Activated CD8-positive, alpha-beta memory T cell treated with anti-CD3 and anti-CD28 coated beads, Interleukin-2, amount 50 U/mL, for 4 hours (primary cell): ENCODE data around the gene EFCAB14.
"Not testable (repeated sequence)": the region's sequence is repeated elsewhere in the genome, so short reads cannot be mapped to it uniquely, and the experiment has no call there.

Experiments
- DNase-seq: peaks from one replicate; pipeline ENCODE4 v3.0.0-alpha.2; 2020

EFCAB14 gene, protein sequence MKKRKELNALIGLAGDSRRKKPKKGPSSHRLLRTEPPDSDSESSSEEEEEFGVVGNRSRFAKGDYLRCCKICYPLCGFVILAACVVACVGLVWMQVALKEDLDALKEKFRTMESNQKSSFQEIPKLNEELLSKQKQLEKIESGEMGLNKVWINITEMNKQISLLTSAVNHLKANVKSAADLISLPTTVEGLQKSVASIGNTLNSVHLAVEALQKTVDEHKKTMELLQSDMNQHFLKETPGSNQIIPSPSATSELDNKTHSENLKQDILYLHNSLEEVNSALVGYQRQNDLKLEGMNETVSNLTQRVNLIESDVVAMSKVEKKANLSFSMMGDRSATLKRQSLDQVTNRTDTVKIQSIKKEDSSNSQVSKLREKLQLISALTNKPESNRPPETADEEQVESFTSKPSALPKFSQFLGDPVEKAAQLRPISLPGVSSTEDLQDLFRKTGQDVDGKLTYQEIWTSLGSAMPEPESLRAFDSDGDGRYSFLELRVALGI

DNA sequence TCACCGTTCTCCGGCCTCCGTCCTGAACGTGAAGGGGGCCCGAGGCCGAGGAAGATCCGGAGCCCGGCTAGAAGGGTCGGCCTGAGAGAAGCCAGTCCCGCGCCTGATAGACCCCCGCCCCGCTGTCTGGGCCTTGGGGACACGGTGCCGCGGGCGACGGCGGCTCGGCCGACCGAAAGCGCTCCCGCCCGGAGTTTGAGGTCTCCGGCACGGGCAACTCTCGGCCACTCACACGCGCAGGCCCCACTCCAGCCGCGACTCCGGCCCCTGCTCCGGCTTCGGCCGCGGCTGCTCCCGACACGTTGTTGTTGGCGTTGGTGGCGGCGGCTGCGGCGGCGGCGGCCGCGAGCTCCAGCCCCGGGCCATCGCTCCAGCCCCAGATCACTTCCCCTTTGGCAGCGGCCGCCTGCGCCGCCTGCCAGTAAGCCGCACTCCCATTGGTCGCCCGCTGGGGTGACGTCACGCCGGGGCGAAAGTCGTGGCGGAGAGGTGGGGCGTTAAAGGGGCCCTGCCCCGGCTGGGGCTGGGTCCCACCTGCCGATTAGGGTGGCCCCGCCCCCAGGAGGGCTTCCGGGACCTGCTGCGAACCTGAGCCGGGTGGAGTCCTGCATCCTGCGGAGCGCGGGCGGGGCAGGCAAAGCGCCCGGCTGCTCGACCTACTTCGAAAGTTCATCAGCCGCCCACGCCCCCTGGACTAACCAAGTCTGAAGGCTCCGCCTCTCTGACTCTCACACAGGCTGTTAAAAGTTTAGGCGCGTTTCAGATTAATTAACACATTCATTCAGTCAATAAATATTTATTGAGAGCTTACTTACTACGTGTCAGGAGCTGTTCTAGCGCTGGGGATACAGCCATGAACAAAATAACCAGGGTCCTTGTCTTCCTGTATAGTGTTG, at the start of gene EFCAB14:
TSS of gene EFCAB14 (minus strand) at position 388 of the 896 bp plus-strand sequence. CDS start 1,027 bp downstream, outside the sequence.
- DNase-seq = peak; percentile 100

DNA sequence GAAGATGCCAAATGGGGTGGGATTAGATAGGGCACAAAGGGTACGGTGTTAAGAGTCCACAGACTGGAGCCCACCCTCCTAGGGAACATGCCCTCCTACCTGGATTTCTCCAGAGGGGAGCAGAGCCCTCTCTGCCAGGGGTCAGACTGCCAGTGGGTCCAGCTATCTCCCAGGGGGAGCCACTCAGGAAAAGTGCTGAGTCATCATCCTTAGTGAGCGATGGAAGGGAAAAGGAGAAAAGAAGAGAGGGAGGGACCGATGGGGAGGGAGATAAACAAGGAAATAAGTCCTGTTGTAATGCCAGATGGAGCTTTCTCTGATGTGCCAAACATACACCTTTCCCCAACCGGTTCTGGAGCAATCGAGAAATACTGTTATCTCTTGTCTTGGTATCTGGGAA, 49.5 kb upstream of the EFCAB14 start:
- DNase-seq = no peak

DNA sequence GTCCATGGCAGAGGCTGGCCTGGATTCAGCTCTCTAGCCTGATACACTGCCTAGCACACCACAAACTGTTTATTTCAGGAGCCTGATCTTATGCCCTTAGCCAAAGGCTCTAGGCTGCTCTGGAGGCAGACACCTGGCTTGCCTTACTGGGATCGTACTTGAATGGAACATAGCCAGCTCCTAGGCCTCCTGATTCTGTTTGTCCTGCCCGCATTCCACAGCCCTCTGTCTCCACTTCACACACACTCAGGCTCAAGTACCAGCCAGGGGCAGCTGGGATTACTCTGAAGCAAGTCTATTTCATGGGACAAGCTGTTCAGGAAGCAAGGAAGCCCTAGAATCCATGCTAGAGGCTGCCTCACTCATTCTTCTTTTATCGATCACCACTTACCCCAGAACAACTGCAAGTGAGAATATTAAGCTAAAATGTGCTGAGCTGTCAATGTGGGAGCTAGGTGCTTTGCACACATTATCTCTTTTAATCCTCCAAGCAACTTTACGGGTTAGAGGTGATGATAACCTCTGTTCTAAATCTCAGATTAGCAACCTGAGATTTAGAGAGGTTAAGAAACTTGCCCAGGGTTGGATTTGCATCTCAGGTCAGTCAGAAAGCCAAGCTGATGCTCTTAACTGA, 48.9 kb upstream of the EFCAB14 start:
- no peak for DNase-seq

DNA sequence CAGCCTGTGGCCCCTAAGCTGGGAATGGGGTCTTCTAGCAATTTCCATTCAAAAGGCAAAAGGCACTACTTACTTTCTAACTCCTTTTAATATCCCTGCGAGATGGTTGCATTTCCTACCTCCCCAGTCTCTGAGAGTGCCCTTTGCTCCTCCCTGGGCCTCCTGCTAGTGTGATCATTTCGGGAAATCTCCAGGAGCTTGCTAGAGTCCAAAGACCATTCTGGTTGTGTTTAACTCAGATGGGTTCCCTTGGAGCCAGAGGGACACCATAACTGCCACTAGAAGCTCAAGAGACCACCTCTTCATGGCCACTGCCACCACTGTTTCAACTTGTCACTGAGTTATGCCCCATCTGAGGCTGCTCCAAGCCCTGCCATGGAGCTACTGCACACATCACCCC, 45.5 kb upstream of the EFCAB14 start:
- DNase-seq = no peak

DNA sequence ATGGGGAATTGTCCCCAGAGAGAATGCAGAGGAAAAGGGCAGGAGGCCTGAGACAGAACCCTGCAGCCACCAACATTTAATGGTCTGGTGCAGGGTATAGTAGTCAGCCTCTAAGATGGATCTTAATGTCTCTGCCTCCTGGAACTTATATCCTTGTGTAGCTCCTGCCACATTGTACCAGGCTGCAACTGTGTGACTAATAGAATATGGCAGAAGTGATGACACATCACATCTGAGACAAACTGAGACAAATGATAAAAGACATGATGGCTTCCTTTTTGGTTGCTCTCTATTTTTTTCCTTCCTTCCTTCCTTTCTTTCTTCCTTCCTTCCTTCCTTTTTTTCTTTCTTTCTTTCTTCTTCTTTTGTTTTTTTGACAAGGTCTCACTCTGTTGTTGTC, 42.8 kb upstream of the EFCAB14 start:
- no peak for DNase-seq

DNA sequence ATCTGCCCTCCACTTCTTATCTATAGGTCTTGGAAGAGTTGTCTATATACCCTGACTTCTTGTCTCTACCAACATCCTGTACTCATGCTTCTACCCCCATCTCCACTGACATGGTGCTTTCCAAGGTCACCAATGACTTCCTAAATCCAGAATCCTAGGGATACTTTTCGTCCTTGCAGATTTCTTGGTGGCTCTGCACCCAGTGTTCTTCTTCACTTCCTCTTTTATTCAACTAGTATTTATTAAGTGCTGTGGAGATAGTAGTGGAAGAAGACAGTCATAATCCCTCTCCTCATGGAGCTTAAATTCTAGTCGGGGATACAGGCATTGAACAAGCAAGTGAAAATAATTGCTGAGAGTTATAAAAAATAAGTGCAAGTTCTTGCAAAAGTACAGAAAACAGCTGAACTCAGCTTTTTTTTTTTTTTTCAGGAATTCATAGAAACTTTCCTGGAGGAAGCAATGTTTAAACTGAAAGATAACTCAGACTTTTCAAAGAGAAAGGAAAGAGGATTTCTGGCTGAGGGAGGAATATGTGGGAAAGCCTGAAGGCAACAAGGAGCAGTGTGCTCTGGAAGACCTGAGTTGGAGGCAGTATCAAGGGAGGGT, 41.7 kb upstream of the EFCAB14 start:
- no peak for DNase-seq

DNA sequence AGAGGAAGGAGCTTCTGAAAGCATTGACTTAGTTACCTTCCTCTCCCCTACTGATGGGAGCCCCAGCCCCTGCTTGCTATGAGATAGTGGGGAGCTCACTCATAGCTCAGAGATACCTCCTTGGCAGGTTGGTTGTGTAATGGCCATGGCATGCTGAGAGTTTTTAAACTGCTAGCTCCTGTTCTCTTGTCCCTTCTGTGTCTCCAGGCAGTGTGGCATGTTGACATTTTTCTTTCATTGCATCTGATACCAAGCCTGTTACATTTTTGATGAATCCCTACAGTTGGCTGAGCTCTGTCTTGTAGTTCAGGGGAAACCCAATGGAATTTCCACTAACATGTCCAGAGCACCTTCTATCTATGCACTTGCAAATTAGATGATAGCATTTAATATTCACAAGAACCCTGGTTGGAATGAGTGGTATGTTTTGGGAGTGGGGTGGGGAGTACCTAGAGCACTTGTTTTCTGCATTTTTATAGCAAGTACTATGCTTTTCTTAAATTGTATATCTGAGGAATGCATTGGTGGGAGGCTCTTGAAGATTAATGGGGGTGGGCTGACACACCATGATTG, 39.1 kb upstream of the EFCAB14 start:
- no peak for DNase-seq

DNA sequence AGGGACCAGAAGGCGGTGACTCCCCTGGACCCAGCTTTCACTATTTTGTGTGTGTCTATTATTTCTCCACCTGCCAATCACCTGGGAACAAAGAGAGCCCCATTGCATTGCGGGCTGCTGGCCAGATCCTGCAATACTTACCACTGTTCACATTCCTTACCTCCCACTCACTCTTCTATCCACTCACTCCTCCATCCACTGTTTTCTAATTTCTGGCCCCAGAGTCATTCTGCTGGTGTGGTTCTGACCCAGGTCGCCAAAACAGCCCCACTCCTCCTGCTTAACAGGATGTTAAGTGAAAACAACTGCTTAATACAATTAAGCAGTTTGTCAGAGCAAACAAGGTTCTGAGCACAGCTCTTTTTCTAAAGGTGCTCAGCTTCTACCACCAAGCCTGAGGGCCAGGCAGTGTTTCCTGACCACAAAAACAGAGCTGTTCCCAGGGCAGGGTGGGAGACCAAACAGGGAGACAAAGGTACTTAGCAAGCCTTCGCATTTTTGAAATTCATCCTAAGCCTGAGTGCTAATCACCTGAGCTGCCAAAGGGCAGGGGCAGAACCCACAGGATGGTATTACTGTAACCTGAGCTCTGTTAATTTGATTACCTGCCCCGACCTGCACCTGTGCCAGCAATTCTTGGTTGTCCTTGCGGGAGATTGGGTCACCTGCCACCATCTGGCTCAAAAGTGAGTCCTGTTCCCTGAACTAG, 38.5 kb upstream of the EFCAB14 start:
- no peak for DNase-seq

DNA sequence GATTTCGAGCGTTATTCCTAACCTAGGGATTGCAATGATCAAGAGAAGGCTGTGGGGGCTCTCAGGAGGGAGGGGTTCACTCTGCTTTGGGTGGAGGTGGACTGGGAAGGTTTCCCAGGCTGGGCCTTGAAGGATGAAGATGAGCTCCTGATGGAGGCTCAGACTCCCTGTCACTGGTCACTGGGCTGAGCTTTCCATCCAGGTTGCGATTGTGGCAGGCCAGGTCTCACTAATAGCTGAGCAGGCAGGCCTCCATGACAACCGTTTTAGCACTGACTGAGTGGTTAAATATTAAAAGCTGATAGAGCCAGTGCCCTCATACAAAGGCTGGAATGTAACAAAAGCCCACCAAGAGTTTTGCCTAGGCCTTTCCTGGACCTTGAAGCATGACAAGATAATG, 36.2 kb upstream of the EFCAB14 start:
- no peak for DNase-seq

DNA sequence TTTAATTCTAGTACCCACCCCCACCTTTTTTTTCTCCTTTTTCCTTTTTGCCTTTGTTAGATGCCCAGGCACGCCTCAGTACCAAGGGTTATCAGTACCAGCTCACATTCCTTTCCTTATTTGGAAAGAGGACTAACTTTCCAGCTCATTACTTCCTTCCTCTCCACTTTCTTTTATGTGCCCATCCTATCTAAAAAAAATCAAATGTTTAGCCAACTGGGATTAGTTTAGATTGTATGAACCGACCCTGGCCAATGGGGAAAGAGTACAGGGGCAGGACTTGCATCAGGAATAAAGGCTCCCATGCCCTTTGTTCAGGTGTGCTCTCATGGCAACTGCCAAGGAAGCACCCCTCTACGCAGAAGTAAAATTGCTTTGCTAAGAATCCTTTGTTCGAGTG, 35.8 kb upstream of the EFCAB14 start:
- DNase-seq = not testable (repeated sequence)

DNA sequence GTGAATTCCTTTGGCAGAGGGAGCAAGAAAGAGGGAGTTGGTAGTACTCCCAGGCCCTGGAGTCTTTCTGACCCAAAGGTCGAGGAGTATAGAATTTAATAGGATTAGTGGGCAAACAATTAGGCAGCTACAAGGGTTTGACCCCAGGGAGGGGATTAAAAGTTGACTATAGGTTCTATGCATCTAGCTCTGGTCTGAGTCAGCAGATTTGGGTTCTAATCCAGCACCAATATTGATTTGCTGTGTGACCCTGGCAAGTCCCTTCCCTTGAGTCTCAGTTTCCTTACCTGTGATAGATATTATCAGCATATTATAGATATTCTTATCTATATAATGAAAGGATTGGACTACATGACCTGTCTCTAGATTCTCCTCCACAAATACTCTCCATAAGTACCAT, 35.1 kb upstream of the EFCAB14 start:
- no peak for DNase-seq

DNA sequence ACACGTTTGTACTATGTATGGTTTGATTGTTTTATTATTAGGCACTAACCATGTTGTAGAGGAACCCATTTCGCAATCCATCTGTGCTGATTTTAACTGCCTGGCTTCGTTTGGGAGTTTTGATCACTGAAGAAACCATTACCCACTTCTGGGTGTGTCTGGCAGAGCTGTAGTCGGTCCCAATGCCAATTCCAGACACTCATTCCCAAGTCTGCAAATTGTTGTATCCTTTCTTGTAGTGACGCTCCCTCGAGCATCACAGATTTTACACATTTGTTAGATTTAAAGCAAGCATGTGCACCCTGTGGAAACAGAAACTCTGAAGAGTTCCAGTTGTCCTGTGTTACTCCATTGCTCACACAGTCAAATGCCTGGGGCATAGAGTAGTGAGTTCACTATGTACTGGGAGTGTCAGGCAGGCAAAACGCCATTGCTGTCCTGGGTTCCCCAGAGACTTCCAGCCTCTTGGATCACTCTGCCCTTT, 31.0 kb upstream of the EFCAB14 start:
- DNase-seq = no peak

DNA sequence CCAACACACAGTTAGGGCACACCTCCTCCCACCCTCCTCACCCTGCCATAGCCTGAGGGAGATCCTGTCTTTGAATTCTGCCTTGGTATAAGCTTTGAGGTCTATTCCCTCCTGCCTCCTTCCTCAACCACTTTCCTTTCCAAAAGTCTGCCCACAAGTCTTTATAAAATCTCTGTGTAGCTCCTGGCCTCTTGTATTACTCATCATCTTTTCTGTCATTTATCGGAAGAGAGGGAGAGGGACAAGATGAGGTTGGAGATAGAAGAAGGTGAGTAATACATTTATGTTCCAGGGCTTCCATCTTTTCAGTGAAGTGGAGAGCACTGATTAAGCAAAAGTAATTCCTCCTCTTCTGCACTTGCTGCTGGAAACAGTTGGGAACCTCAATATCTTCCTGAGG, 30.5 kb upstream of the EFCAB14 start:
- no peak for DNase-seq

DNA sequence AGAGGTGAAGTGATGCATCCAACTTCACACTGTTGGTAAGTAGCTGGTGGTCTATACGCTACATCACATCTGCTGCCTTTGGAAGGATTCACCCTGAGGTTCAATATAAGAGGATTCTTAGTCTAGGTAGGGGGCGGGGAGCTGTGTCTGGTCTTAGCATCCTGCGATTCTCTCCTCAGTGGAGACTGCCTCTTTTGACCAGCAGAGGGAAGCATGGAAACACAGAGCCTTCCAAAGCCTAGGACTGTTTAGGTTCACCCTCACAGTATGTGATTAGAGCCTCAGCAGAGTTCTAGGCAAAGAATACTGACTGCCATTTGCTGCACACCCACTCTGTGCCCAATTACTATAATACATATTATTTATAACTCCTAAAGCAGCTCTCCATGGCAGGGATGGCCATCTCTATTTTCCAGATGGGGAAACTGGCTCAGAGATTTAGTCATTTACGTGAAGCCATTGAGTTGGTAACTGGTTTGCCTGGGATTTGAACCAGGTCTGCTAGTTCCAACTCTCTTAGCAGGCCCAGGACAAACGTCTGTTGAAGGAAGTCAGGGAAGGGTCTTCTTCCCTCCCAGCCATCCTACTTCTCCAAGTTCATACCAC, 28.9 kb upstream of the EFCAB14 start:
- no peak for DNase-seq

DNA sequence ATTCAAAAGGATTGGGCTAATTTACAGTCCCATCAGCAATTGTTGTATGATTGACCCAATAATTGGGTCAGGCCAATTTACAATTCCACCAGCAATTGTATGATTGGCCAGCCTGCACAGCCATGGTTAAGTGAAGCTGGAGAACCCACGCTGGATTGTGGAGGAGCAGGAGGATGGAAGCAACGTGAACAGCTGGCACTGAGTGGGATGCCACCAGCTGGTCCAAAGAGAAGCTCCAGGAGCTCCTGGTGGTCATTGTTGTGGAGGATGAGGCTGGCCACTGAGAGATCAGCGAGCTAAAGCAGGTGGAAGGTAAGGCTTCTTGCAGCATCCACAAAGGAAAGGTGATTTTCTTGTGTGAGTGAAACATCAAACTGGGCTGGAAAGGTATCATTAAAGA, 23.2 kb upstream of the EFCAB14 start:
- DNase-seq = no peak

DNA sequence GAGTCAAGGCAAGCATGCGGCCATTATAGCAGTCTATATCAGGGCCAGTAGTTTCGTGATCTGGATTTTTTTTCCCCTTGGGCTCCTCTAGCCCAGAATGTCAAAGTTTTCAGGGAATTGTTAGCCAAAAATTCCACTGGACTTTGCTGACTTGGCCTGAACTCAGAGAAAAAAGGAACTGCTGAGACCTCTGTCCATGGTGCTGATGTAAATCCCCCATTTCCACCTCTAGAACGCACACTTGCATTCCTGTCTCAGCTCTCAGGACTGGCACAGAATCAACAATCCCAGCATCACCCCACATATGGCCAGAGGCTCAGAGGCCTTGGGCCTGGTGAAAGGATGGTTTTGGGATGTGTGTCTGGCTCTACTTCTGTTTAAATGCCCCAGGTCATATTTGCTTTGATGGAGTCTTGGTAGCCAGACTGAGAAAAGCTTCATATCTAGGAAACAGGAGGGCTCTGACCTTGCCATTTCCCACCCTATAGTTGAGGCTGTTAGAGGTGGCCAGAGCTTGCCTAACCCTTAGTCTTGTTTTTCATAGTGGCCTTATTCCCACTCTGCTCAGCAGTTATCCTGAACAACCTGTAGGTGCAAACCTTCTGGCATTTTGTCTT, 16.9 kb upstream of the EFCAB14 start:
- no peak for DNase-seq

DNA sequence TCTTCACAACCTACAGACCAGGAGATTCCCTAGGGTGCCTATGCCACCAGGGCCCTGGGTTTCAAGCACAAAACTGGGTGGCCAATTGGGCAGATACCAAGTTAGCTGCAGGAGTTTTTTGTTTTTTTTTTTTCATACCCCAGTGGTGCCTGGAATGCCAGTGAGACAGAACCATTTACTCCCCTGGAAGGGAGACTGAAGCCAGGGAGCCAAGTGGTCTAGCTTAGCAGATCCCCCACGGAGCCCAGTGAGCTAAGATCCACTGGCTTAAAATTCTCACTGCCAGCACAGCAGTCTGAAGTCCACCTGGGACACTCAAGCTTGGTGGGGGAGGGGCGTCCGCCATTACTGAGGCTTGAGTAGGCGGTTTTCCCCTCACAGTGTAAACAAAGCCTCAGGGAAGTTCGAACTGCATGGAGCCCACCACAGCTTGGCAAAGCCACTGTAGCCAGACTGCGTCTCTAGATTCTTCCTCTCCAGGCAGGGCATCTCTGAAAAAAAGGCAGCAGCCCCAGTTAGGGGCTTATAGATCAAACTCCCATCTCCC, 9.5 kb upstream of the EFCAB14 start:
- not testable (repeated sequence) for DNase-seq

DNA sequence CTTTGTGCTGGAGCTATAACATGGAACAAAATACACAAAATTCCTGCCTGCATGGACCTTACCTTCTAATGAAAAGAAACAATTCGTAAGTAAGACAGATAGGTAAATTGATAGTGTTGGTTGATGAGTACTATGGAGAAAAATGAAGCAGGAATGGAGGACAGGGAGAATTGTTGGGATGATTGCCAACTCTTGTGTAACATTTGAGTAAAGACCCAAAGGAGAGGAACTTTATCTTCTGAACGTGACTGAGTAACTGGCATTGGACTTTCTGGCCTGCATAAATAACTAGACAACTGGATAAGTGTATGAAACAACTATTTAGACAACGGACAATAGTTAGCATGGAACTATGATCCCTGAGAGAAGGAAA, 6.8 kb upstream of the EFCAB14 start:
- DNase-seq = no peak

DNA sequence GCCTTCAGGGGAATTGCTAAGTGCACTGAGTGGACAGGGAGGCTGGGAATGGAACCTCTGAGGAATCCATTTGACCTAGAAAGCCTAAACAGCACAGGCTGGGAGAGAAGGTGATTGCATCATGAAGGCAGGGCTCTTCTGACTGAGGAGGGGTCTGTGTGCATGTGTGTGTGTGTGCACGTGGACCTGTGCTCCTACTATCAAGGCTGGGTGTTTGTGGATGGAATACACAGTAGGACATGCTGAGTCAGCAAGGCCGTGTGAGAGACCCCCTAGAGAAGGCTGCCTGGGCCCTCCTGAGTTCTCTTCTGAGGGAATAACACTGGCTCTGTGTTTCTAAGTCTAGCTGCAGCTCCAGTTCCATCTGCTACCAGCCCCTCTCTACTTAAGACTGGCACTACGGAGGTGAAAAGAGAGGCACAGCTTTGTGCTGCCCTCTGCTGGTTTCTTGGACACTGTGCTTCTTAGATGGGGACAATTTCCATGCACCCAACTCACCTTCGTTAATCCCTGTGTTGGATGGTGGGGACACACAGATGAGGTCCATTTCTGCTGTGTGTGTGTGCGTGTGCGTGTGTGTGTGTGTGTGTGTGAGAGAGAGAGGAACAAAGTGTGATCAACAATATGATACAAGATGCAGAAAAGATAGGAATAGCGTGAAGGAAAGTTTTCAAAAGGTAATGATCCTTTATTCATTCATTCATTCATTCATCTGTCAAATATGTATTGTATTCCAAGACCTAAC, 6.2 kb upstream of the EFCAB14 start:
- peak; percentile 65 for DNase-seq

DNA sequence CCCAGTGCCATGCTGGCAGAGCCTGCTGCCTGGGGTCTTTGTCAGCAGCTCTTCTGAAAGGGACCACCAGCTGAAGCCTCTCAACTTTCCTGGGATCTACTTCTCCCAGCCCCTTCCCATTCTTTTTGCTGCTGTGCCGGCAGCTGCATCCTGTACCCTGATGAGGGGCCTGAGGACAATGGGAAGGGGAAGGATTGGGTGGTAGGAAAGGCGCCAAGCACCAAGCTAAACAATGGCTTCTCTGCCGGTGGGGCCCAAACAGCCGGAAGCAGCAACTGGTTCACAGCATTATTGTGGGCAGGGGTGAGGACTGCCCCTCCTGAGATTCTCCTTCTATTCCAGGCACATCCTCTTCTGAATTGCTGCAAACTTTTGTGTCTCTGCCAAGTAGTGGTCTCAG, 5.0 kb upstream of the EFCAB14 start:
- DNase-seq = no peak
